Measurements from ENCODE around the gene SLC2A10.
A peak's percentile ranks its signal among the peaks of the same experiment; 100 is the strongest.

SLC2A10 gene

GRCh38 chr20:46682063-46682821 is 27.2 kb upstream of the SLC2A10 start:
- DNase-seq: no peak

GRCh38 chr20:46683011-46683667 is 26.3 kb upstream of the SLC2A10 start:
- DNase-seq: no peak

GRCh38 chr20:46683668-46683938 is 25.8 kb upstream of the SLC2A10 start:
- DNase-seq: no peak

- peak; percentile 86 for DNase-seq
Observed at GRCh38 chr20:46683939-46684750, 25.3 kb upstream of the SLC2A10 start.

GRCh38 chr20:46688151-46689081 is 21.0 kb upstream of the SLC2A10 start:
- peak; percentile 80 for DNase-seq

GRCh38 chr20:46689082-46689753 is 20.2 kb upstream of the SLC2A10 start, which contains the start of gene TP53RK:
TSS of gene TP53RK (minus strand) at chr20:46689444. CDS start at chr20:46689414, 30 bp downstream.
- peak; percentile 100 for DNase-seq

- no peak for DNase-seq
Observed at GRCh38 chr20:46689754-46690085, 19.7 kb upstream of the SLC2A10 start.

- DNase-seq: no peak
Observed at GRCh38 chr20:46690219-46691106, 19.0 kb upstream of the SLC2A10 start.

GRCh38 chr20:46691196-46691595 is 18.3 kb upstream of the SLC2A10 start:
- no peak for DNase-seq

GRCh38 chr20:46694484-46694883 is 15.0 kb upstream of the SLC2A10 start:
- no peak for DNase-seq

GRCh38 chr20:46695892-46696291 is 13.6 kb upstream of the SLC2A10 start:
- no peak for DNase-seq

GRCh38 chr20:46696791-46697279 is 12.6 kb upstream of the SLC2A10 start:
- DNase-seq: no peak

GRCh38 chr20:46698788-46699187 is 10.7 kb upstream of the SLC2A10 start:
- no peak for DNase-seq

- DNase-seq: no peak
Observed at GRCh38 chr20:46699651-46700359, 9.6 kb upstream of the SLC2A10 start.

GRCh38 chr20:46700481-46700880 is 9.0 kb upstream of the SLC2A10 start:
- DNase-seq: no peak

- no peak for DNase-seq
Observed at GRCh38 chr20:46701057-46701456, 8.4 kb upstream of the SLC2A10 start.

- no peak for DNase-seq
Observed at GRCh38 chr20:46701556-46701955, 7.9 kb upstream of the SLC2A10 start.

GRCh38 chr20:46701986-46702385 is 7.5 kb upstream of the SLC2A10 start:
- DNase-seq: no peak

- DNase-seq: no peak
Observed at GRCh38 chr20:46702447-46703203, 6.8 kb upstream of the SLC2A10 start.
